Ramos (cell line): ENCODE results near the gene TMEM242.

Experiments
- in situ Hi-C: fragments of 300-500 bp; cut with MboI; formaldehyde crosslinking; loops from one replicate; pipeline ENCODE4 v1.14.3; 2022; ENCODE audit warnings: low sequenced_read_pairs; ENCODE audit not compliant: unreplicated experiment

TMEM242 gene

DNA sequence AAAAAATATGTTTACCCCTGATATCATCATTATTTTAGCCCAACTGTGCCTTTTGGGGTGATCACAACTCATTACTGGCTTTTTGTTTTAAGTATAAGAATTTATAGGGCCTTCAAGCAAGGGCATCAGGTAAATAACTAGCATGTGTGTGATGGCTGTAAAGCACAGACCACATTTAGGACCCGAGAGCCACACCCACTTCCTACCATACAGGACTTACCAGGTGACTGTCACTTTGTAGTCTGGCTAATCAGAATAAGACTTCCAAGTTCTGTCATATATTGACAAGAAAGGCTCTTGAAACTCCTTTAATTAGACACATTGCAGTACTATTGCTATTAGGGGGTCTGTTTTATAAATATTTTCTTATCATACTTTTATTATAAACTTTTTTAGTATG, 31.1 kb downstream of the TMEM242 start:
- in situ Hi-C loops, result no loop called here

DNA sequence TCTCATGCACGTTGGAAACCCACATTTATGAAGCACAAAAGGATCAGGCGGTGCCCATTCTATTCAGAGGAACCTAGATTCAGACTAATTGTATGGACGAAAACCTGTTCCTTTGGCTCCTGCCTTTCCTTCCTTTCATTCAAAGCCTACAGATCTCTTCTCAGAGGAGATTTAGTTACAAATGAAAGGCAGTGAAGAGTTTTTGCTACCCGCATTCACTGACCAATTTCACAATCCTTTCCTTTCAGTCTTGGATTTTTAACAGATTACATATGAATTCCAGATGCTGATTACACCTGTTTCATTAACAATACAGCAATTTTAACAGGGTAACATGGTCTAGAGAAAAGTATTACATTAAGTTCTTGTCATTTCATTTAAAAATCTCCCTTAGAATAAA, 32.0 kb downstream of the TMEM242 start:
- in situ Hi-C loops, result no loop called here

DNA sequence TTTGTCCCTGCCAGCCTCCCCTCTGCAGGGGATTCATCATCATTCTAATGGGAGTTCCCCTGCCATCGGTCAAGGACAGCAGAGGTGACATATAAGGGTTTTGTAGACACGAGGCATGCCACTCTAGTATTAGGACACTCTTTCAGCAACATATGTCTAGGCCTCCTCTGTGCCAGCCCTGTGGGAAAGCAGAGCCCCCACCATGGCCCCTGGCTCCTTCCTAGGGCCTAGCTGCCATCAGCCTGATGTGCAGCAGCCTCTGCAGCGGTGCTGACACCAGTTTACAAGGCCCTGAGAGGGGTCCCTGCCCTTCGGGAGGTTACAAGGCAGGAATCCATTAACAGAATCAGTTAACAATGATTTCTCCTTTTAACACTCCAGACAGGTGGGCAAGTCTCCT, 32.5 kb downstream of the TMEM242 start:
- in situ Hi-C loops, result no loop called here

DNA sequence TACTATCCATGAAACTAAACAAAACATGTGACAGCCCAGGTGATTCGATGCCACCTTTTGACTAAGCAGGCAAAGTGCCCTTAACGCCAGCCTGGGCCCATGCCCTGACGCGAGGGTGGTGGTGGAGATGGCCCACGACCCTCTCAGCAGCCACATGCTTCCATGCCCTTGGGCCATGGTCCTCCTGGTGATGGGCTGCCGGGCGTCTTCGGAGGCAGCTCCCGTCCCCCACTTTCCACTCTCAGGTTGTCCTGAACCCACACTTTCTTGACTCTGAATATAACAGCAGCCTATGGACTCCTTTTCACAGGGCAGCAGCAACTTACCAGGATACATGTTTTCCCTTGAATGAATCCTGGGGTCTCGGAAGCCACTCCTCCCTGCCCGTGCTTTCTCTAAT, 33.6 kb downstream of the TMEM242 start:
- in situ Hi-C loops, result no loop called here

DNA sequence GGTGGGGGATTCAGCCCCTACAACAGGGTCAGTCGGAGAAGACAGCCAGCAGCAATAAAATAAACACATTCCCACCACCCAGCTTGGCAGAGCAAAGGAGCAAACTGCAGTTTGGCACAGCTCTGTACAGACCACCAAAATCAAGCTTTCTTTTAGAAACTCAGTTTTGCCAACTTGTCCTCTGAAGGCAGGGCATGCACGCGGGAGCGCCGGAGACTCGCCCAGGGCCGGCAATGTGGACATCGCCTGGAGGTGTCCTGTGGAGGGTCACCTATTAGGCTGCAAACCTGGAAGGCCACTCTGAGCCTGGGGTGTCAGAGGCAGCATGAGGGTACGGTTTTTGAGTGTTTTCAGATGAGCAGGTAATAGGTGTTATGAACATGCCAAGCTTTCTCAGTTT, 34.7 kb downstream of the TMEM242 start:
- in situ Hi-C loops, result no loop called here

DNA sequence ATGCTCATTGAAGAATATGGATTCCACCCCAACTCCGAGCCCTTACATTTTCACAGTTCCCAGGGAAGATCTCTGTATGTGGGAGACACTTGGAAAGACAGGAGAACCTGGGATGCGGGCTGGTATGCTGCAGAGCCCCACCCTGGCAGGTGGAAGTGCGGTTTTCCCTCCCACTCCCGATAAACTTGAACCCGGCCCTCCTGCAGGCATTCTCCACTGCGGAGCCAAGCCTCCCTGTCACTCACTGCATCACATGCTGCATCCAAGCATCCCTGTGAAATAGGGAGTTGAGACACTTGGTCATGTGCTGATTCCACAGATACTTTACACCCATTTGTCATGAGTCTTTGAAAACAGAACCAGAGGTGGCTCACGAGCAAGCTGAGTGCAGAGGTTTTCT, 35.4 kb downstream of the TMEM242 start:
- in situ Hi-C loops, result no loop called here

DNA sequence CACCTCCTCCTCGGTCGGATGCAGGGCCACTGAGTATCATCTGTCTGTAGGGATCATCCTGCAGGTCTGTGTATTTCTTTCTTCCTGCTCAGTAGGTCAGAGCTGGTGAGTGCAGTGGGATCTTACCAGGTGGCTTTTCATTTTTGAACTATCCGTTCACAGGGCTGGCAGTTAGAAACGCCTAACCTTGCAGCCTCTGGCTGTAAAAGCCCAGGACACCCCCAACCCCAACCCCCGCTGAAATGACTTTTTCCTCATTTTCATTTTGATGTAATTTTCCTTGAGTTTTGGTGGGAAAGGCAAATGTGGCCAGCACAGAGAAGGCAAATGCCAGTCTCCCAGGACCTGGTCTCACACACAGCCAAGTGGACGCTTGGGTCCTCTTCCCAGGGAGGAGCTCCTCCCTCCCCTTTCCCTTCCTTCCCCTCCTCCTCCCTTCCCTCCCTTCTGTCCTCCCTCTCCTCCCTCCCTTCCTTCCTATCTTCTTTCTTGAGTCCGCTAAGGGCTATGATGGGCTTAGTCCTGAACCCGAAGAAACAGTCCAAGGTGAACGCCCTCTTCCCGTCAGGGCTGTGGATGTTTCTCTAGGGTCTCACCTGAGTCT, 36.0 kb downstream of the TMEM242 start:
- in situ Hi-C loops, result no loop called here

DNA sequence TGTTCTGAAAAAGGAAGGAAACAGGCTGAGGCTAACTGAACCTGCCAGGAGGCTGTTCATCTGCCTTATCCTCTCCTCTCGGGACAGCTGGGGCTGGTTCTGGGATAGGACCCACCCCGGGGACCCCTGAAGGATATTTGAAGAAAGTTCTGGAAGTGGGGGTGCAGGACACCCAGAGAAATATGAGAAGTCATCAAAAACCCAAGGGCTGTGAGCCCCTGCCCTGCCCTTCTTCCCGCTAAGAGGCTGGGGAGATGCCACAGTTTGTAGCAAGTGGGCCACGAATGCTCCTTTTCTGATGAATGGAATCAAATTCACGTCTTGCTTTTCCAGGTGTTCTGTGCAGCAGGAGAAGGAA, 37.9 kb downstream of the TMEM242 start:
- in situ Hi-C loops, result no loop called here

DNA sequence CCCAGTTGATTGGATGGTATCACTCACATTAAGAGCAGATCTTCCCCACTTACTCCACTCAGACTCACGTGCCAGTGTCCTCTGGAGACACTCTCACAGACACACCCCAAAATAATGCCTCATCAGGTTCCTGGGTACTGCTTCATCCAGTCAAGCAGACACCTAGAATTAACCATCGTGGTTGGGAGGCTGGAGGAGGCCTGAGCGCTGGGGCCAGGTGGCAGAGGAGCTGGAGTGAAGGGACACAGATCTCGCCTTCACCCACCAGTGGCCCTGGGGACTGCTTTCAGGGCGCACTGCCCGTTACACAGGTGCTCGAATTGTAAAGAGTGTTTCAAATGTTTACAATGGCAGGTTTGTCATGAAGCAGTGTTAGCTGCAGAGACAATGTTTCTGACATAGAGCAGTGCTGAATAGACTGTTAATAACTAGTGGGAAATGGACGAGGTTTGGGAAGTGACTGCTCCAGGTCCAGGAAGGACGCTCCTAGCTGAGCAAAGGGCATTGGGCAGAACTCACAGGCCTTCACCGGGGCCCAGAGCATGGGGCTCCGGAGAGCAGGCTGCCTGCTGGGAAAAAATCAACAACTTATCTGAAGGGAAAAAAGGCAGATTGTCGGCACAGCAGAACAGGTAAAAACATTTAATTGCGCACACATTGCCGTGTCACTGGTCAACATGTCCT, 38.4 kb downstream of the TMEM242 start:
- in situ Hi-C loops, result no loop called here

DNA sequence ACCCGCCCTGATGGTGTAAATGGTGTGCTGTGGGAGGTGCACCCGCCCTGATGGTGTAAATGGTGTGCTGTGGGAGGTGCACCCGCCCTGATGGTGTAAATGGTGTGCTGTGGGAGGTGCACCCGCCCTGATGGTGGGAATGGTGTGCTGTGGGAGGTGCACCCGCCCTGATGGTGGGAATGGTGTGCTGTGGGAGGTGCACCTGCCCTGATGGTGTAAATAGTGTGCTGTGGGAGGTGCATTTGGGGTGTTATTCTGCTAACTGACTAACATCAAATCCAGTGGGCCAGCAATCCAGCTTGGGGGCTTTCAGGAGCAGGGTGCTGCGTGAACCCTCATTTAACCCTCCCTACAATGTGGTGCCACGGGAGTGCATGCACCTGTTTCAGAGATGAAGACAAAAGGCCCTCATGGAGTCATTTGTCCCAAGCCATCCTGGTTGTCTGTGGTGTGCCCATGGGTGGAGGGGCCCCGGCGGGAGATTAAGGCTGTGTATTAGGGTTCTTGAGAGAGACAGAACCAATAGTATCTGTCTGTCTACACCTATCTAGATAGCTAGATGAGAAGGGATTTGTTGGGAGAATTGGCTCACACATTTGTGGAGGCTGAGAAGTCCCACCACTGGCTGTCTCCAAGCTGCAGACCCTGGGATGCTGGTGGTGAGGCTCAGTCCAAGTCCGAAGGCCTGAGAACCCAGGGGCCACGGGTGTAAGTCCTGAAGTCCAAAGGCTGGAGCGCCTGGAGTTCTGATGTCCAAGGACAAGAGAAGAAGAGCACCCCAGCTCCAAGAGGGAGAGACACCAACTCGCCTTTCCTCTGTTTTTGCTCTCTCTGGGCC, 39.2 kb downstream of the TMEM242 start:
- in situ Hi-C loops, result no loop called here

DNA sequence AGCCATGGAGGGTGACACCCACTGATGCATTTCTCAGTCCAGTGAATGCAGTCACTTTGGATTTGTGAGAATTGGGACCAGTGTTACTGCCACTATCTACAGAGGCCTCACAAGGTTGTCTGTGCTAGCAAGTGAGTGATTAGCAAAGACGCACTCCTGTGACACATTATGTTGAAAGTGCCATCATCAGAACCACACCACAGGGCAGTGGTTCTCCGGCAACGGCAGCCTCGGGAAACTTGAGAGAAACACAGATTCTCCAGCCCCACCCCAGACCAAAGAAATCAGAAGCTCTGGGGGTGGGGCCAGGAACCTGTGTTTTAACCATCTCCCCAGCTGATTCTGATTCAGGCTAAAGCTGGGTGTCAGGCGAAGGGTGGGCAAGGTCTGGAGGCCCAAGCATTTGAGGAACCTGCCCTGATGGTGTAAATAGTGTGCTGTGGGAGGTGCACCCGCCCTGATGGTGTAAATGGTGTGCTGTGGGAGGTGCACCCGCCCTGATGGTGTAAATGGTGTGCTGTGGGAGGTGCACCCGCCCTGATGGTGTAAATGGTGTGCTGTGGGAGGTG, 39.9 kb downstream of the TMEM242 start:
- in situ Hi-C loops, result no loop called here

DNA sequence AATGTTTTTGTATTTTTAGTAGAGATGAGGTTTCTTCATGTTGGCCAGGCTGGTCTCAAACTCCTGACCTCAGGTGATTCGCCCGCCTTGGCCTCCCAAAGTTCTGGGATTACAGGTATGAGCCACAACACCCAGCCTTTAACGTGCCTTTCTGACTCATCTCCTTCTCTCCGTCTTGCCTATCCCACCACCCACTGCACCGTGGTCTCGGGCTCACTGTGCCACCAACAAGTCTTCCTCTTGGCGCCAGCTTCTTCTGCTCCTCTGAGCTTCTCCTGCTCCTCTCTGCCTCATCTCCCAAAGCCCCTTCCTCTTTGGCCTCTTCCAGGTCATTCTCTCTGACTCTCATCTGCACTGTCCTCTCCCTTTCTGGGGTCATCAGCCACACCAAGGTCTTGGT, 41.0 kb downstream of the TMEM242 start:
- in situ Hi-C loops, result no loop called here

DNA sequence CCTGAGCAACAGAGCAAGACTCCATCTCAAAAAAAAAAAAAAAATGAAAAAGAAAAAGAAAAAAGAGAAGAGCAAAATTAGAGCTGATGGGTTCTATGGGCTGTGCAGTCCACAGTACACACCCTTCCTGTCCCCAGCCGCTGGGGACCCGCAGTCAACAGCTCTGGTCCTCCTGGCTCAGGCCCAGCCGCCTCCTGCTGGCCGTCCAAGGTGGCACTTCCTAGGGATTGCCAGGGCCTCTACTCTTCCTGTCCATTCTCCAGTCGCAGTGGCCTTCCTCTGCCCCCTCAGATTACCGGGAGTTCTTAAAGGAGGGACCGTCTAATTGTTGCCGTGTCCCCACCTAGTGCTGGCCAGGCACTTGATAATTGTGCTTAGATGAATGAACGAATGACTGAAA, 41.7 kb downstream of the TMEM242 start:
- in situ Hi-C loops, result no loop called here

DNA sequence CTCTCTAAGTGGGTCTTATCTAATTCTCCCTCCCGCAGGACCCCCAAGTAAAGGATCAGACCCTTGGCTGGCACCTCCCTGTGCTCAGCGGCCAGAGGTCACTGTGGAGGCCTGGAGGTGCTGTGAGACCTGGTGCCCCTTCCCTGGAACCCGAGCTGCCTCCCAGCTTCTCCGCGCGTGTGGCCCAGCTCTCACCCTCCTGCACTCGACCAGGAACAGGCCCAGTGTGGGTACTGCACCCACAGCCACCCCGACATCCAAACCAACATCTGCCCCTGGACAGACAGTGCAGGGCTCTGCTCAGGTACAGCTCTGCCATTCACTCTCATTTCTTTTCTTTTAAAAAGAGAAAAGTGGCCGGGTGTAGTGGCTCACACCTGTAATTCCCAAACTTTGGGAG, 42.4 kb downstream of the TMEM242 start:
- in situ Hi-C loops, result no loop called here

DNA sequence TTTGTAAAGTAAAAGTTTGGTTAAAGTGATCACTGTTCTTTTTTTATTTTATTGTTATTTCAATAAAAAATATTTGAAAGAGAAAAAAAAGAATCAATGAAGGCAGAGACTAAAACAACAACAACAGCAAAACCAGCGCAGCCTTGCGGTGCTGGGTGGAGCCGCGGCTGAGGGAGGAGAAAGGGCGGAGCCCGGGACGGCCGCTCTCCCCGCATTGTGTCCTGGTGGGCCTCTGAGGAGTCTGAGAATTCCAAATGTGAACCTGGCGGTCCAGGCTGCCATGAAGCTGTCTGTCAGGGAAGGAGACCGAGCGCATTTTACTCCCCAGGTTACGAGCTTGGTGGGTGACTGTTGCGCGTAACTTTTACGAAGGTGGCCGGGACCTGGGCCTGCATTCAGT, 43.2 kb downstream of the TMEM242 start:
- in situ Hi-C loops, result no loop called here

DNA sequence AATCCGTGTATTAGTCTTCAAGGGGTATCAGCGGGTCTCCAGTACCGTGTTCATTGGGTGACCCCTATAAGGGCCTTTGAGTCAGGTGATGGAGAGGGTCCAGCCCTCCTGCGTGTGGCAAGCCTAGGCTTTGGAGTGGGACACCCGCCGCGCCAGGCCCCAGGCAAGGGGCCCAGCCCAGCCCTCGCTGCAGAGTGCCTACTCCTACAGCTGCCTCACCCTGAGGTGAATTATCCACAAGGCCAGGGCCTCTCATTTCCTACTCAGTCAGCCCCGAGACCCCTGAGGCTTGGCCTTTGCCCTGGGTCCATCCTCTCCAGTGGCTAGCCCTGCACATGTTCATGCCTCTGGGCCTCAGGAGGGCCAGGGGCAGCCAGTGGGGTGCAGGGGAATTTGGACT, 45.1 kb downstream of the TMEM242 start:
- in situ Hi-C loops, result no loop called here

DNA sequence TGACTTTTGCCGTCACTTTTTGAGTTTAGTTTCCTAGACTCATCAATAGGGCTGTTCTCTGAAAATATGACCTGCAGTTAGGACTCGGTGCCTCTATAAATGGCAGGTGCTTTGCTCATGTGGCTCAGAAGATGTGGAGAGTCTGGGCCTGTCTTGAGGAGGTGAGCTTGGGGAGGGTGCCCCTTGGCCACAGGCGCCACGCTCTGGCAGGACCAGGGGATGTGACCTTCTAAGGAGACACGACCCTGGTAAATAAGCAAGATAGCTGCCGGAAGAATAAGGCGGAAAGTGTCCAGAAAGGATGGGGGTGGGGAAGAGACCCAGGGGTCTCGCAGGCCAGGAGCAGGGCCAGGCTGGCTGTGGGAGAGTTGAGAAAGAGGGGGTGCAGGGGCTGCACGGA, 46.6 kb downstream of the TMEM242 start:
- in situ Hi-C loops, result no loop called here

DNA sequence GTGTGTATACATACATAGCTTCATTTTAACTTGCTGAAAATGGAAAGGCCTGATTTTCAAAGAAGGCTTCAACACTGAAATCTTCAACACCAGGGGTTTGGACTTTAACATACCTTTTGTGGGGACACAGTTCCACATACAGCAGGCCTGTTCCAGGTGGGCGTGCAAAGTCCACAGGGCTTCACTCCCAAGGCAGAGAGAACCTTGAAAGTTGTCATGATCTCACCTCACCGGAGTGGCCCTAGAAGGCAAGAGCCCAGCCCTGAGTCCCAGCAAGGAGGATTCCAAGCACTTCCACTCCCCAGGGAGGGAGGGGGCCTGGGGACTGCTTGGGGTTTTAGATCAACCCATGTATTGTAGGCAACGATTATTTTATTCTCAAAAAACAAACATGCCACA, 47.2 kb downstream of the TMEM242 start:
- in situ Hi-C loops, result no loop called here

DNA sequence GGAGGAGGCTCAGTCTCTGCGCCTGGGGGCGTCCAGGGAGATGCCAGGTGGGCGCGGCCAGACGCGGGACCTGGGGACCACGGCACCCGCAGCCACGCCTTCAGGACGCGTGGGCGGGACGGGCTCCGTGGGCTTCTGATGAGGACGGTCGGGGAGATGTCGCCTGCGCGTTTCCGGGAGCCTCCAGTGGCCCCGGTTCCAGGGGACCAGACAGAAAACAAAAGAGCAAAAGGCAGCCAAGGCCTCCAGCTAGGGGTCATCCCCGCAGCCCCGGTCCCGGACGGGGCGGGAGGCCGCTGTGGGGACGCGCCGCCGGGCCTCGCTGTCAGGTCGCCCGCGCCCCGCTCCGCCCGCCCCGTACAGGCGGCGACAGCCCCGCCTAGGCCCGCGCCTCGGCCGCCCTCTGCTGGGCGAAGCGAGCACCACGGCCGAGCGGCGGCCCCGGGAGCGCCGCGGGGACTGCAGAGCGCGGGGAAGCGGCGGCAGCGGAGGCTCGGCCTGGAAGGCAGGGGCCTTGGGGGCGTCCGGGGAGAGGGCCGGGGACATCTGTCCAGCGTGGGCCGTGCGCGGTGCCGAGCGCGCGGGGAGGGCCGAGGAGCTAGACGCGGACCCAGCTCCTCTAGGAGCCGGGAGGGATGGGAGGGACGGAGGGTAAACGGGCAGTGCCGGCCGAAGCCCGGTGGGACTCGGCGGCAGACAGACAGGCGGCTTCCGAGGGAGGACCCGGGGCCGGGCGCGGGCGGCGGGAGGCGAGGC, 48.7 kb downstream of the TMEM242 start:
- in situ Hi-C loops, result no loop called here

DNA sequence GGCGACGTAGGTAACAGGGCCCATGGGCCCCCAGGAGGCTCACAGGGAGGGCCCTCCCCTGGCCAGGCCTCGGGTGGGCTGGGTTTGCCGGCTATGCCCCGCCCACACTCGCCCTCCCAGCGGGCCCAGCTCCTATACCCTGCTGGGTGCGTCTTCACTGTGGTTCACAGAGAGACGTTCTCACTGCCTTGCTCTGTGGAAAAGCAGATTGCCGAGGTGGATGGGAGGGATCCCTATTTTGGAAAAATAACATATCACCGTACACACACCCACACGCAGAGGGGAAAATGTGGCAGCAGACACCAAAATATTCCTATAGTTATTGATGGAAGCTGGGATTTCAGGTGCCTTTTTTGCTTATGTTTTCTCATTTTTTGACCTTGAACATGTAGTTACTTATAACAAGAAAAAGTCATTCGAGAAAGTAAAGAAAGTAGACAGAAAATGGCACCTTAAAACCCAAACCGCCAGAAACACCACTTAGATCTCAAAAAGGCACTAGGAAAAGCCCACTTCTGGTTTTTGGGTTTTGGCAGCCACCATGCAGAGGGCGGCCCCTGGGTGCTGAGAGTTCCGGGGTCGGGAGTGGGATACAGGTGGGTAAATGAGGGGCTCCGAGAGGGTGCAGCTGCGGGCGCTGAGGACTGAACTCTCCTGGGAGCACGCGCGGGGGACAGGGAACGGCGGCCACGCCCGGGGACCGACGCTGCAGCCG, 49.4 kb downstream of the TMEM242 start:
- in situ Hi-C loops, result no loop called here
